Measurements from ENCODE around the gene CEP63.

- TF ChIP-seq POLR2A (IDR thresholded peaks at IDR 0.05) (no peak), CTCF (IDR thresholded peaks at IDR 0.05) (no peak)
These were observed 113.1 kb downstream of the CEP63 start for GRCh38 chr3:134598763-134599545.
